ENCODE results near the gene KRT20.

KRT20 gene

GRCh38 chr17:40916366-40916765 is 31.3 kb upstream of the KRT20 start:
- no peak for TF ChIP-seq CTCF (conservative IDR thresholded peaks at IDR 0.05; ENCODE audit: low read length)
- no peak for DNase-seq (ENCODE audit: low read depth)
- no peak overlapping the region for H3K4me3 ChIP-seq (ENCODE audit: low read length)

GRCh38 chr17:40915721-40916256 is 30.7 kb upstream of the KRT20 start:
- H3K4me3 ChIP-seq (ENCODE audit: low read length), result no peak overlapping the region
- DNase-seq (ENCODE audit: low read depth), result peak; percentile 86
- no peak for TF ChIP-seq CTCF (conservative IDR thresholded peaks at IDR 0.05; ENCODE audit: low read length)

DNA sequence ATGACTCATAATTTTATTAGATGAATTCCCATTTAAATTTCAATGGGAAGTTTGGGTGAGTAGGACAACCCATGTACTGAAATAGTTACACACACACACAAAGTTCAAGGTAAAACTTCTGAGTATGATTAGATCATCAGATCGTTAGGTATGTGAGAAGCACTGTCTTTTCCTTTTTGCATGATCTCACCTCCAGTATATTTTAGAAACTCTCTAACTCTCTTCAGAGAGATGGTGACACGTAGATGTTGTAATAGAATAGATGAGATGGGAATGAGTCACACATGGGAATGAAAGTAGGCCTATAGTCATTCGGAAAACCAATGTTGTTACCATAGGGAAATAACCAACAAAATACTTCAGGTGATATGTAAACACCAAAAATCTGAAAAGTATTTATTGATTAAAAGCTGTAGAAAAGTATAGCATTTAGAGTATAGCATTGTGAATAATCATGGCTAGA is 30.2 kb upstream of the KRT20 start:
- no peak for TF ChIP-seq CTCF (conservative IDR thresholded peaks at IDR 0.05; ENCODE audit: low read length)
- DNase-seq (ENCODE audit: low read depth), result peak; percentile 96
- H3K4me3 ChIP-seq (ENCODE audit: low read length), result no peak overlapping the region

GRCh38 chr17:40914075-40914855 is 29.2 kb upstream of the KRT20 start:
- H3K4me3 ChIP-seq (ENCODE audit: low read length), result no peak overlapping the region
- no peak for DNase-seq (ENCODE audit: low read depth)
- TF ChIP-seq CTCF (conservative IDR thresholded peaks at IDR 0.05; ENCODE audit: low read length), result no peak

DNA sequence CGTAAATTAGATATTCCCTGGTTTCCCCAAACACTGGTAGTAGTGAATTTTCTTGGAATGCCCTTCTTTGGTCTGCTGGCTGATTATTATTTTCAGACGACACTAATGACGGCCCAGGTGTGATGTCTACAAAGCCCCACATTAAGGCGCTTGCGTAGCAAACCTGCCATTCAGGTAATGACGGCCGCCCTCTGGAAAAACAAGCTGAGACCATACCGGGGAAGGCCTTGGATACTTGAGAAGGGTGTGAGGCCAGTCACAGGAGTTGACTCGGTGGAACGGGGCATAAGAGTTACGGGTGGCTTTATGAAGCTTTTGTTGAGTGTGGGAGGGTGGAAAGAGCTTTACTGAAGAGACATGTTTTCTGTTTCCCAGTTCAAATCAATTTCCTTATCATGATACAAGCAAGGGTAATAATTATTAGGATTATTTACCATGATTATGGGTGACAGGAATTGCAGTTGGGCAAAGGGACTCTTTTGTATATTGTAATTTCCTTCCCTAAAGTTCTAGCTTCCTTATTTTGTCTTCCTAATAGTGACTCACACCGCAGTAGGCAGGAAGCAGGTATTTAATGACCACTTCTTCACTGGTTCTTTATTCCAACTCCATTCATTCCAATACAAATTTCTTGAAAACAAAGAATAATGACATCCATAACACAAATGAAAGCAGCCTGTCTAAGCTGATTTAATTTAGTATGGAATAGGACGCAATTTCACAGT is 27.6 kb upstream of the KRT20 start:
- no peak for DNase-seq (ENCODE audit: low read depth)
- no peak for TF ChIP-seq CTCF (conservative IDR thresholded peaks at IDR 0.05; ENCODE audit: low read length)
- H3K4me3 ChIP-seq (ENCODE audit: low read length), result no peak overlapping the region

GRCh38 chr17:40910441-40910841 is 25.4 kb upstream of the KRT20 start:
- no peak for TF ChIP-seq CTCF (conservative IDR thresholded peaks at IDR 0.05; ENCODE audit: low read length)
- DNase-seq (ENCODE audit: low read depth), result peak; percentile 89
- peak overlapping the region; percentile 12; the same call in 1 of the 2 replicates for H3K4me3 ChIP-seq (ENCODE audit: low read length)

Data from AG10803 (cell line).